ENCODE measurements around the gene SLC11A1. TPM values are rescaled to one million over a fixed set of nuclear protein-coding genes. Genes with fewer than 3 reads are reported as not detected.

SLC11A1 gene
- total and polyA plus RNA-seq, 2 experiments from 2014 or later, result 0.31 TPM; not detected in 1

GRCh38 chr2:218342837-218343236 is 39.2 kb upstream of the SLC11A1 start:
- Mint-ChIP-seq H3K27ac (no peak overlapping the region), H3K27me3 (ENCODE audit: insufficient read depth, low read depth, poor library complexity) (no peaks in the 10 kb centered on the region), H3K36me3 (ENCODE audit: low read depth) (no peaks in the 10 kb centered on the region; the same call in 2 of the 3 replicates), H3K9me3 (no peaks in the 10 kb centered on the region), H3K4me1 (peaks cover 9% of the 10 kb centered on the region), H3K4me3 (no peak overlapping the region)
- Histone ChIP-seq H3K4me3 (no peak overlapping the region), H3F3A (replicated peaks; ENCODE audit: low read depth) (0 out of 2 replicates have a peak, but pooled peaks cover 2% of the 10 kb centered on the region), H3K27ac (ENCODE audit: low read depth) (no peak overlapping the region), H3K79me2 (replicated peaks; ENCODE audit: insufficient read depth) (no peaks in the 10 kb centered on the region), H3K4me2 (no peak overlapping the region), H3K4me1 (ENCODE audit: insufficient read depth) (peaks cover 5% of the 10 kb centered on the region; the same call in 1 of the 2 replicates), H3K36me3 (ENCODE audit: insufficient read depth) (no peaks in the 10 kb centered on the region), H2AFZ (no peak overlapping the region), H3K27me3 (ENCODE audit: insufficient read depth) (no peaks in the 10 kb centered on the region), H4K20me1 (replicated peaks; ENCODE audit: insufficient read depth) (no peaks in the 10 kb centered on the region), H3K9me2 (ENCODE audit: insufficient read depth) (no peaks in the 10 kb centered on the region)
- DNase-seq (ENCODE audit: low spot score), result no peak
- no peak for ATAC-seq
- TF ChIP-seq CTCF (conservative IDR thresholded peaks at IDR 0.05; ENCODE audit: low read depth in 2 of 2) (no peak), ZNF462 (CRISPR knock-in tag; IDR thresholded peaks at IDR 0.05) (no peak), CREB1 (CRISPR knock-in tag; IDR thresholded peaks at IDR 0.05; ENCODE audit: low read depth) (no peak), JUNB (IDR thresholded peaks at IDR 0.05; ENCODE audit: unreplicated experiment) (no peak), EZH2 (IDR thresholded peaks at IDR 0.05; ENCODE audit: low read depth, unreplicated experiment) (no peak)

Data from GM23338 (cell line).